CD8-positive, alpha-beta memory T cell (primary cell): ENCODE results near the gene BCL3. TPM values are rescaled to one million over a fixed set of nuclear protein-coding genes. Genes with fewer than 3 reads are reported as not detected.
A peak's percentile ranks its signal among the peaks of the same experiment; 100 is the strongest.

Experiments
- CTCF ChIA-PET: fragments of 350-600 bp; sonication (Branson Sonifier 250); formaldehyde crosslinking; loops from one replicate; lab custom pipeline; 2021; ENCODE audit warnings: antibody characterized with exemption; lab: Charles Lee
- POLR2A ChIA-PET: fragments of 350-600 bp; sonication (Branson Sonifier 250); formaldehyde crosslinking; loops from one replicate; lab custom pipeline; 2021; ENCODE audit warnings: antibody characterized with exemption; lab: Charles Lee
- DNase-seq, 5 donors: peaks; one replicate each; pipeline versions ENCODE4 v3.0.0 to v3.0.0-alpha.2; 2020 to 2022; ENCODE audit warnings: mixed read lengths in 1 of 5
- H3K27ac ChIP-seq: one replicate; pipeline ENCODE4 v1.7.0; 2013; ENCODE audit warnings: low read depth, mild to moderate bottlenecking, low read length, moderate library complexity
- H3K27me3 ChIP-seq: 2 replicates; pipeline ENCODE4 v1.7.0; 2013; ENCODE audit warnings: low read length, mild to moderate bottlenecking; ENCODE audit not compliant: insufficient read depth, poor library complexity, severe bottlenecking
- H3K36me3 ChIP-seq: 2 replicates; pipeline ENCODE4 v1.7.0; 2013; ENCODE audit warnings: mild to moderate bottlenecking, low read length, moderate library complexity; ENCODE audit not compliant: insufficient read depth
- H3K4me1 ChIP-seq: 2 replicates; pipeline ENCODE4 v1.7.0; 2013; ENCODE audit warnings: mild to moderate bottlenecking, low read length, moderate library complexity; ENCODE audit not compliant: insufficient read depth
- H3K4me3 ChIP-seq: 2 replicates; pipeline ENCODE4 v1.7.0; 2013; ENCODE audit warnings: mild to moderate bottlenecking, low read length
- H3K9me3 ChIP-seq: 2 replicates; pipeline ENCODE4 v1.7.0; 2013; ENCODE audit warnings: mild to moderate bottlenecking, low read length
- H3K27ac Mint-ChIP-seq, 8 donors: one replicate each; pipeline ENCODE4 v1.8.0; 2020 to 2021; ENCODE audit warnings: mixed read lengths in 8 of 8, mild to moderate bottlenecking in 6 of 8, inconsistent platforms in 3 of 8, moderate library complexity in 3 of 8
- H3K27me3 Mint-ChIP-seq, 2 donors: one replicate each; pipeline ENCODE4 v1.8.0; 2020 to 2021; ENCODE audit warnings: mixed read lengths in 2 of 2, mild to moderate bottlenecking in 1 of 2, moderate library complexity in 1 of 2
- H3K36me3 Mint-ChIP-seq, 3 donors: one replicate each; pipeline ENCODE4 v1.8.0; 2020 to 2021; ENCODE audit warnings: mixed read lengths in 3 of 3, inconsistent platforms in 1 of 3, mild to moderate bottlenecking in 1 of 3
- H3K4me1 Mint-ChIP-seq, 3 donors: one replicate each; pipeline ENCODE4 v1.8.0; 2020 to 2021; ENCODE audit warnings: mixed read lengths in 3 of 3, inconsistent platforms in 1 of 3, mild to moderate bottlenecking in 1 of 3
- H3K4me3 Mint-ChIP-seq, 7 donors: one replicate each; pipeline ENCODE4 v1.8.0; 2020 to 2021; ENCODE audit warnings: mixed read lengths in 7 of 7, mild to moderate bottlenecking in 6 of 7, moderate library complexity in 4 of 7, inconsistent platforms in 2 of 7
- H3K9me3 Mint-ChIP-seq, 5 donors: one replicate each; pipeline ENCODE4 v1.8.0; 2020 to 2022; ENCODE audit warnings: mixed read lengths in 5 of 5, mild to moderate bottlenecking in 3 of 5, moderate library complexity in 2 of 5, inconsistent platforms in 1 of 5
- polyA plus RNA-seq: library from polyadenylated mRNA; unstranded; fragments of 300-500 nt; fragmentation: Illumina TruSeq; gene quantifications from one replicate; pipeline ENCODE4 v1.2.3, GENCODE V29; 2021
- total RNA-seq, 2 experiments: library from RNA; stranded (reverse); gene quantifications; one replicate each; pipeline ENCODE4 v1.2.3, GENCODE V29; 2021

BCL3 gene
- total and polyA plus RNA-seq, 3 experiments from 2014 or later: 9.8 to 33.9 (median 30.5) TPM

DNA sequence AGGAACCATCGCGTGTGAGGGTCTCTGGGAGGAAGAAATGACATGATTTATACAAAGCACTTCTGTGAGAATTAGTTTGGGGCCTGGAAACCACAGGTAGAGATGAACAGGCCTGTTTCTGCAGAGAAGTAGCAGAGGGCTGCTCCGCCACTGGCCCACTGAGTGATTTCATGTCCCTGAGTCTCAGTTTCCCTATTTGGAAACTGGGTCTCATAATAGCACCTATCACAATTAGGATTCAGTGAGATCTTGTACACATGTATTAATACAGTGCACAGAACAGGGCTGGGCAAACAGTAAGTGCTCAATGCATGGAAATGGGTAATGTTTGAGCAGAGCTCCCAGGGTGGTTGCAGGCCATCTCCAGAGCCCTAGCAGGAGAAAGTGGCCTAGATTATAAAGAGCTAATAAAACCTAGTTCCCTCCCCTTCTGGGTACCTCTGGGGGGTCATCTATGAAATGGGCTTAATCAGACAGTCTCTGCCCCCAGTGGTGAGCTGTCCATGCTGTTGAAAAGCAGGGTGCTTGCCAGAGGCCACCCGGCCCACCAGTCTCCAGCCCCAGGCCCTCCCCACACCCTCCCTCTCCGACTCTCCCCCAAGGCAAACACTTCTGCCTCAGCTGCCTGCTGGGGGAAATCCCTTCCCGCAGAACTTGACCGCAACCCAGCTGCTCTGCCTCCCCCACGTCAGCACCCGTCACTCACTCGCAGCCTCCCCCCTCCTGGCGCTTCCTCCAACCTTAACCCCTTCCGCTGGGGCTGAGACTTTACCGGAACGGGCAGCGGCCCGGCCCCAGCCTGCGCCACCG is 4.5 kb downstream of the BCL3 start:
- peak overlapping the region; percentile 89 to 98 (median 94) for H3K4me3 Mint-ChIP-seq
- H3K4me3 ChIP-seq: peak overlapping the region; percentile 43

DNA sequence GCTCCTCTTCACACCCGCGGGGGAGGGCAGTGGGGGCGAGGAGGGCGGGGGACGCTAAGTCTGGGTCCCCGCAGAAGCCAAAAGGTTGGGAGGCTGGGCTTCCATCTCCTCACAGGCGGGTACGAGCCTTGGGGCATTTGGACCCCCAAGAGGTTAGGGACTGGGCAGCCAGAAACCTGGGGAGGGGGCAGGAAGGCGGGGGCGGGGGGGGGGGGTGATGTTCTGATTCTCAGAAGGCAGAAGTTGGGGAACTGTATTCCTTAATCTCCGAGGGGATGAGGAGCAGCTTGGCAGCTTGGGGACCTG is 5.1 kb downstream of the BCL3 start:
- ChIA-PET CTCF (interaction anchor here (0.8 to 5.5 kb wide), 6 partner anchors 9 to 805 kb away, joined by 3 to 32 read pairs (median 4); no protein-coding TSS in a partner anchor), POLR2A (interaction anchor here (0.5 to 1.3 kb wide), 4 partner anchors 8 to 30 kb away, joined by 4 to 5 read pairs (median 4); no protein-coding TSS in a partner anchor)
- H3K4me1 Mint-ChIP-seq: peaks cover 55 to 76% (median 67%) of the 10 kb centered on the region in 3 donors

More for the DNA sequence above, 4.5 kb downstream of the BCL3 start:
- peaks cover 0 to 3% of the 10 kb centered on the region in 2 donors for H3K27me3 Mint-ChIP-seq
- peaks cover 0 to 65% (median 0%) of the 10 kb centered on the region in 3 donors for H3K36me3 Mint-ChIP-seq
- ChIA-PET POLR2A (interaction anchor here (1.2 to 1.3 kb wide), 3 partner anchors 9 to 29 kb away, joined by 4 to 5 read pairs (median 4); no protein-coding TSS in a partner anchor), CTCF (interaction anchor here (0.8 to 5.5 kb wide), 4 partner anchors 9 to 29 kb away, joined by 3 to 32 read pairs (median 14); no protein-coding TSS in a partner anchor)
- no peaks in the 10 kb centered on the region for H3K27me3 ChIP-seq
- peak; percentile 93 to 97 (median 96) for DNase-seq
- H3K4me1 Mint-ChIP-seq: peaks cover 55 to 74% (median 67%) of the 10 kb centered on the region in 3 donors
- H3K9me3 Mint-ChIP-seq: peaks cover 0 to 2% (median 0%) of the 10 kb centered on the region in 5 donors
- H3K27ac Mint-ChIP-seq: peak overlapping the region; percentile 96 to 99 (median 98)
- H3K9me3 ChIP-seq: no peaks in the 10 kb centered on the region
- H3K27ac ChIP-seq: peak overlapping the region; percentile 18
- peaks cover 59% of the 10 kb centered on the region for H3K4me1 ChIP-seq
- H3K36me3 ChIP-seq: no peaks in the 10 kb centered on the region

DNA sequence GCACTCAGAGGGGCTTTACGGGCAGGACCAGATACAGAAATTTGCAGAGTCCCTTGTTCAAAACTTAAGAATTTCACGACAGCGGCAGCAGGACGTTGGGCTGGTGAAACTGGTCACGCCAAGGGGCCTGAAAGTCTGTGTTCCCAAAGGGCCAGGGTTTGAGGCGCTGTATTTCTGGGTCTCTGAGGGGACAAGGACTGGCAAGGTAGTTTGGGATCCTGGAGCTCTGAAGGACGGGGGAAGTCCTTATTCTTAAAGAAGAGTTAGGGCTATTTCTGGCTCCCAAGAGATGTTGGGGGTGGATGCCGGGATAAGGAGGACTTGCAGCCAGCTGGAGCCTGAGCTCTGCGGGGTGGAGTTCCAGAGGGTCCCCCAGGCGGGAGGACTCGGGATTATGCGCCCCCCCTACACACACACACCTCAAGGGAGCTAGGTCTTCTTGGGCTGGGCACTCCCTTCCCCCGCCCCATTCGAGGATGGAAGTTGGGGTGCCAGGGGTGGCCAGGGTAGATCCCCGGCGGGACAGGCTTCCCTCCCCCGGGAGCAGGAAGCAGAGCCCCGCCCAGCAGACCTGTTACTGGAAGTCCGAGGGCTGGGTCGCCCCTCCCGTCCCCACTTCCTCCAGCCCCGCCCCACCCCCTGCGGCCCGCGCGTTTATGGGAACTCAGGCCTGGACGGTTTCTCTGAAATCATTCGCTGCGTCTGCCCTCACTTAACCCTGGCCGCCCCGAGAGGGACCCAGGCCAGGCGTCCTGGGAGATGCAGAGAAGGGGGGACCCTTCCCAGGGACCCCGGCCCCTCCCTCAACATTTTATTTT is 5.6 kb downstream of the BCL3 start:
- CTCF ChIA-PET: interaction anchor here (0.8 to 5.5 kb wide), 5 partner anchors 8 to 804 kb away, joined by 3 to 32 read pairs (median 4); no protein-coding TSS in a partner anchor
- Histone ChIP-seq H3K9me3 (no peaks in the 10 kb centered on the region), H3K4me3 (peak overlapping the region; percentile 86), H3K36me3 (no peaks in the 10 kb centered on the region), H3K4me1 (peaks cover 57% of the 10 kb centered on the region), H3K27me3 (no peaks in the 10 kb centered on the region), H3K27ac (peak overlapping the region; percentile 89)
- POLR2A ChIA-PET: interaction anchor here (0.5 to 1.3 kb wide), 5 partner anchors 8 to 30 kb away, joined by 3 to 5 read pairs (median 4); no protein-coding TSS in a partner anchor
- Mint-ChIP-seq H3K27me3 (peaks cover 0 to 3% of the 10 kb centered on the region in 2 donors), H3K27ac (peak overlapping the region; percentile 96 to 99 (median 98)), H3K36me3 (peaks cover 0 to 68% (median 5%) of the 10 kb centered on the region in 3 donors), H3K4me1 (peaks cover 55 to 76% (median 66%) of the 10 kb centered on the region in 3 donors), H3K9me3 (peaks cover 0 to 2% (median 0%) of the 10 kb centered on the region in 5 donors), H3K4me3 (peak overlapping the region; percentile 89 to 98 (median 94))
- peak; percentile 25 to 69 (median 54) for DNase-seq

More for the DNA sequence above, 5.1 kb downstream of the BCL3 start:
- DNase-seq: no peak
- H3K9me3 ChIP-seq: no peaks in the 10 kb centered on the region
- H3K36me3 ChIP-seq: no peaks in the 10 kb centered on the region
- Mint-ChIP-seq H3K36me3 (peaks cover 0 to 69% (median 4%) of the 10 kb centered on the region in 3 donors), H3K27ac (peak overlapping the region; percentile 96 to 99 (median 98)), H3K4me3 (peak overlapping the region; percentile 89 to 98 (median 94)), H3K9me3 (peaks cover 0 to 2% (median 0%) of the 10 kb centered on the region in 5 donors), H3K27me3 (peaks cover 0 to 3% of the 10 kb centered on the region in 2 donors)
- H3K27ac ChIP-seq: peak overlapping the region; percentile 89
- no peaks in the 10 kb centered on the region for H3K27me3 ChIP-seq
- H3K4me3 ChIP-seq: peak overlapping the region; percentile 86
- H3K4me1 ChIP-seq: peaks cover 59% of the 10 kb centered on the region

DNA sequence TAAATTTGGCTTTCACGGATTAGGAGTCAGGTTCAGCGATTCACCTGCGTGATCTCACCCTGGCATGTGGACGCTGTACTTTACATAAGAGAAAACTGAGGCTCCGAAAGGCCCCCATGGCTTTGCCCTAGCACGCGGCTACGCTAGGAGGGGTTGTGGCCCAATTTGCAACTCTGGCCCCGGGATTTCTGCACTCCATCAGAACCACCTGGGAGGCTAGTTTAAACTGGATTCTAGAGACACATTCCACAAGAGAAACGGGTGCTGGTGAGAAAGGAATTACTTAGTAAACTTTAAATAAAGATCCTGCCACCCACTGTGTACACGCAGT is 6.2 kb downstream of the BCL3 start:
- peaks cover 51 to 72% (median 61%) of the 10 kb centered on the region in 3 donors for H3K4me1 Mint-ChIP-seq
- H3K4me1 ChIP-seq: peaks cover 57% of the 10 kb centered on the region
- peaks cover 0 to 2% (median 0%) of the 10 kb centered on the region in 5 donors for H3K9me3 Mint-ChIP-seq
- ChIA-PET CTCF (interaction anchor here (1.1 to 5.5 kb wide), 4 partner anchors 13 to 31 kb away, joined by 3 to 32 read pairs (median 15); no protein-coding TSS in a partner anchor), POLR2A (interaction anchor here (0.8 kb wide), 1 partner anchor 16 kb away, joined by 3 read pairs; no protein-coding TSS in a partner anchor)
- H3K4me3 Mint-ChIP-seq: peak overlapping the region; percentile 89 to 98 (median 94)
- H3K36me3 Mint-ChIP-seq: peaks cover 0 to 64% (median 5%) of the 10 kb centered on the region in 3 donors
- no peaks in the 10 kb centered on the region for H3K36me3 ChIP-seq
- no peaks in the 10 kb centered on the region for H3K27me3 ChIP-seq
- H3K9me3 ChIP-seq: no peaks in the 10 kb centered on the region
- H3K4me3 ChIP-seq: peak overlapping the region; percentile 86
- H3K27ac ChIP-seq: peak overlapping the region; percentile 89
- peak in 2 of 5 donors; percentile 11 to 46 for DNase-seq
- peak overlapping the region; percentile 62 to 99 (median 97) for H3K27ac Mint-ChIP-seq
- H3K27me3 Mint-ChIP-seq: peaks cover 0 to 3% of the 10 kb centered on the region in 2 donors

DNA sequence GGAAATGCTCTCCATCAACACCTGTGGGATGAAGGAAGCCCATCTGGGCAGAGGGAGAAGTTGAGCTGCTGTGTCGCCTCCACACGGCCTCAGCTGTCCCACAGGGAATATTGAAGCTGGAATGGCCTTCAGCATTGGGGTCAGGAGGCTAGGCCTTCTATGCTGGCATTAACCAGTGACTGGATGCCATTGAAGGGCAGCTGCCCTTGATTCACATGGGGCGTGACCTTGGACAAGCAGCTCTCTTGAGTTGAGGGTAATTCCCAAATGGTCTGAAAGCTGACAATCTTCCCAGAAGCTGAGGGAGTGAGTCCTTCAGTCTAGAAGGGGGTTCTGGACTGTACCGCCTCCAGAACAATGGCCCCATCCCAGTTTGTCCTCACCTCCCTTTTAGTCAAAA is 6.7 kb downstream of the BCL3 start:
- POLR2A ChIA-PET: no interaction called here
- Histone ChIP-seq H3K9me3 (no peaks in the 10 kb centered on the region), H3K4me1 (peaks cover 56% of the 10 kb centered on the region), H3K36me3 (no peaks in the 10 kb centered on the region), H3K27ac (peak overlapping the region; percentile 89), H3K4me3 (peak overlapping the region; percentile 86), H3K27me3 (no peaks in the 10 kb centered on the region)
- peaks cover 0 to 3% of the 10 kb centered on the region in 2 donors for H3K27me3 Mint-ChIP-seq
- peaks cover 2 to 65% (median 5%) of the 10 kb centered on the region in 3 donors for H3K36me3 Mint-ChIP-seq
- peaks cover 0 to 2% (median 0%) of the 10 kb centered on the region in 5 donors for H3K9me3 Mint-ChIP-seq
- H3K27ac Mint-ChIP-seq: peak overlapping the region in 7 of 8 donors; percentile 92 to 99 (median 98)
- peaks cover 50 to 72% (median 61%) of the 10 kb centered on the region in 3 donors for H3K4me1 Mint-ChIP-seq
- peak overlapping the region; percentile 89 to 98 (median 94) for H3K4me3 Mint-ChIP-seq
- DNase-seq: no peak
- CTCF ChIA-PET: interaction anchor here (1.1 to 5.5 kb wide), 2 partner anchors 16 to 31 kb away, joined by 3 to 32 read pairs; no protein-coding TSS in a partner anchor

DNA sequence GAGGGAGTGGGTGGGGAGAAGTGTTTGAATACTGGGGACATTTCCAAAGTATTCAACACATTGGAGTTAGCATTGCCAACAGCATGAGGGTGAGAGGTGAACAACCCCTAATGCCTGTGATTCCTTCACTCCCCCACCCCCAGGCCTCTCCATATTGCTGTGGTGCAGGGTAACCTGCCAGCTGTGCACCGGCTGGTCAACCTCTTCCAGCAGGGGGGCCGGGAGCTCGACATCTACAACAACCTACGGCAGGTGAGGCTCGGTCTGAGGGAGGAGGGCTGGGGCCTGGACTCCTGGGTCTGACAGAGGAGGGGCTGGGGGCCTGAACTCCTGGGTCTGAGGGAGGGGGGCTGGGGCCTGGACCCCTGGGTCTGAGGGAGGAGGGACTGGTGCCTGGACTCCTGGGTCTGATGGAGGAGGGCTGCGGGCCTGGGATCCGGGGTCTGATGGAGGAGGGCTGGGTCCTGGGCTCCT is 7.6 kb downstream of the BCL3 start:
- H3K9me3 Mint-ChIP-seq: peaks cover 0 to 2% (median 0%) of the 10 kb centered on the region in 5 donors
- Histone ChIP-seq H3K27ac (no peak overlapping the region), H3K27me3 (no peaks in the 10 kb centered on the region), H3K4me1 (peaks cover 54% of the 10 kb centered on the region), H3K4me3 (no peak overlapping the region), H3K9me3 (no peaks in the 10 kb centered on the region), H3K36me3 (no peaks in the 10 kb centered on the region)
- POLR2A ChIA-PET: no interaction called here
- H3K4me3 Mint-ChIP-seq: peak overlapping the region in 3 of 7 donors; percentile 37 to 74 (median 55)
- CTCF ChIA-PET: interaction anchor here (1.1 to 5.5 kb wide), 2 partner anchors 15 to 32 kb away, joined by 3 to 32 read pairs; no protein-coding TSS in a partner anchor
- peak overlapping the region; percentile 50 to 99 (median 72) for H3K27ac Mint-ChIP-seq
- H3K27me3 Mint-ChIP-seq: peaks cover 0 to 3% of the 10 kb centered on the region in 2 donors
- H3K36me3 Mint-ChIP-seq: peaks cover 5 to 62% (median 5%) of the 10 kb centered on the region in 3 donors
- H3K4me1 Mint-ChIP-seq: peaks cover 52 to 72% (median 61%) of the 10 kb centered on the region in 3 donors
- no peak for DNase-seq
